ENCODE data around the gene CLK4.
A peak's percentile ranks its signal among the peaks of the same experiment; 100 is the strongest.
"Not testable (repeated sequence)": the region's sequence is repeated elsewhere in the genome, so short reads cannot be mapped to it uniquely, and the experiment has no call there.

CLK4 gene

DNA sequence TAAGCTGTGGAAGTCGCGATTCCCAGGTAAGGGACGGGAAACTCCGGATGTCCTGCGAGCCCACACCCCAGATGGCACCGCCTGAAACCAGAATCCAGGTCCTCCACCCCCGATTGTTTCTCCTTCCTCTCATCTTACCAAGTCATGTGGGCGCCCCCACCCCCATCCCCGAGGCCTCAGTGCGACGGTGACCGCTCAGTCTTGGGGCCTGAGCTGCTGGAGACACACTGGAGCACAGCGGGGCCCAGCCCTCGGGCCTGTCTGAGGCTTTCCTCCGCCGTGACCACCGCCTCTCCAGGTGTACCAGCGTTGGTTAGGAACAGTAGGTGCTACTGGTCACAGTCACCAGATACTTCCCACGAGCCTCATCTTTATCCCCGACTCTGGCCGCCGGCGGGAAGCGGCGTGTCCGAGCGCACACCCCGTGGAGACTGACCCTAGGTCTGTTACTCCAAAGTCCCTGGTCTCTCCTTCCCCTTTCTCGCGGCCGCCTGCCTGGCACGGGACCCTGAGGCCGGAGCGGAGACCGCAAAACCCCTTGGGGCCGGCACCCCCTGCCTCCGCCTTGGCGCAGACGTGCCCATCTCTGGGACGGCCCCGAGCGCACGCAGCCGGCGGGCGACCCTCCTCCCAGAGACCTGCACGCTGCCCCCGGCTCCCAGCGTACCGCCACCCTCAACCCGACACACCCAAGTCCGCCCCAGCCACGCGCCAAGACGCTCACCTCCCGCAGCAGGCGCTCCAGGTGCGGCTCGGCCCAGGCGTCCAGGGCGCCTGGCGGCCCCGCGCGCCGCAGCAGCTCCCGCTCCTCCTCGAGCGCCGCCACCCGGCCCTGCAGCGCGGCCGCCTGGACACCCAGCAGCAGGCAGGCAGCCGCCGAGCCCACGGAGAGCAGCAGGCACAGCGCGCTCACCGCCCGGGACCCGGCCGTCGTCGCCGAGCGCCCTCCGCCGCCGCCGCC, 37.4 kb downstream of the CLK4 start:
- no peak overlapping the region for H3K9ac ChIP-seq (ENCODE audit: low read length in 5 of 5)
- H3K36me3 ChIP-seq (ENCODE audit: control insufficient read depth in 5 of 5, insufficient read depth in 5 of 5, low read length in 5 of 5): no peaks in the 10 kb centered on the region
- peaks cover 0 to 5% (median 0%) of the 10 kb centered on the region in 5 donors for H3K9me3 ChIP-seq (ENCODE audit: control insufficient read depth in 5 of 5, low read length in 5 of 5)
- no peak overlapping the region for H3K27ac ChIP-seq (ENCODE audit: low read depth, low read length)
- peaks cover 8 to 29% (median 27%) of the 10 kb centered on the region in 5 donors for H3K27me3 ChIP-seq (ENCODE audit: control insufficient read depth in 5 of 5, insufficient read depth in 4 of 5, low read length in 5 of 5)
- H3K4me3 ChIP-seq (ENCODE audit: low read depth in 1 of 5, low read length in 5 of 5): peak overlapping the region in 3 of 5 donors; percentile 55 to 70 (median 67)
- H3K4me1 ChIP-seq (ENCODE audit: control insufficient read depth in 5 of 5, insufficient read depth in 5 of 5, low read length in 5 of 5): peaks cover 0 to 19% (median 18%) of the 10 kb centered on the region in 5 donors

DNA sequence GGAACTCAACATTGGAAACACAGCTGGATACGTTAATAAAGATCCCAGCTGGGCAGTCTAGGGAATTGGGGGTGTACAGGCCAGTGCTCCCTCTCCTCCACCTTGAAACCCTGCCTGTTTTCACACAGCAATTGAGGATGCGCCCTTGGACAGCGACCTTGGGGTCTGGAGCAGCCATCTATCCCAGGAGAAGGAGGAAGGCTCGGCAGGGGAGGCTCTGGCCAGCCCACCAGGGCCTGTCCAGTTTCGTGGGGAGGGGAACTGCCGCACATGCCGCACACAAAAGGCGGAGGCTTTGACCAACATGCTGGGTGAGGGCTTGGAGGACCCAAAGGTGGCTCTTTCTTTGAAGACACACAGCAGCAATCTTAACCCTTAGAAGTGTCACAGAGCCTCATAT, 38.1 kb downstream of the CLK4 start:
- Histone ChIP-seq H3K4me3 (ENCODE audit: low read depth in 1 of 5, low read length in 5 of 5) (no peak overlapping the region), H3K27ac (ENCODE audit: low read depth, low read length) (no peak overlapping the region), H3K36me3 (ENCODE audit: control insufficient read depth in 5 of 5, insufficient read depth in 5 of 5, low read length in 5 of 5) (no peaks in the 10 kb centered on the region), H3K27me3 (ENCODE audit: control insufficient read depth in 5 of 5, insufficient read depth in 4 of 5, low read length in 5 of 5) (peaks cover 8 to 29% (median 27%) of the 10 kb centered on the region in 5 donors), H3K9me3 (ENCODE audit: control insufficient read depth in 5 of 5, low read length in 5 of 5) (no peaks in the 10 kb centered on the region), H3K4me1 (ENCODE audit: control insufficient read depth in 5 of 5, insufficient read depth in 5 of 5, low read length in 5 of 5) (peaks cover 0 to 19% (median 18%) of the 10 kb centered on the region in 5 donors), H3K9ac (ENCODE audit: low read length in 5 of 5) (no peak overlapping the region)

DNA sequence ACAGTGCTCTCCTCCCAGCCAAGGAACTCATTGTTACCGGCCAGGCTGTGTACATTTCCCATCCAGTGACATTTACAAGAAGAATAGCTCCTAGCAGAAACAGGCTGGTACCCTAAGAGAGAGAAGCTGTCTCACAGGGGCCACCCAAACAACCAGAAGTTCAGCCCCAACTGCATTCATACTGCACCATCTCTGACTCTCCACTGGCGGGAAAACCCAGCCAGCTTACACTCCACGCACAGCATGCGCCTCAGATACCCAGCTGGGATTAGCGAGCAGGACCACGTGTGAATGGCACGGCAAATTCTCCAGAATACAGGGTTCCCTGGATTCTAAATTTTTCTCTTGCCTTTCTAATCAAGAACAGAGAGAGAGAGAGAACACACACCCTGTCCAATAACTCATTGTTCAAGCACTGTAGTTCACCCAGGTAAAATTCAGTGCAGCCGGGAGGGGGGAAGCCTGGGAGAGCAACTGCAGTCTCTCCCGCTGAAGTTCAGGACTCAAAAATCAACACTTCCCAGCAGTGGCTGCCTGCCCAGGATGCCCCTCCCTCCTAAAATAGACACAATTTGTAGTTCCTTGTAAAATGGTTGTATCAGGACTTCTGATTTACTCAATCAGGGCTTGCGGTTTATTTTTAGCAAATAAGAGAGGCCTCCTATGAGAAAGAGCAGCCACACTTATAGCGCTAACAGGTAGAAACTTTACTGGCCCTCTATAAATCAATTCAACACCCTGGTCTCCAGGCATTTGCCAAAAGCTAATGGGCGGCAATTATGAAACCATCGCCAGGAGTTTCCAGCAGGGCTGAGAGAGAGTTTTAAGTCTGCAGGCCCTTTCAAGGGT, 38.9 kb downstream of the CLK4 start:
- Histone ChIP-seq H3K36me3 (ENCODE audit: control insufficient read depth in 5 of 5, insufficient read depth in 5 of 5, low read length in 5 of 5) (no peaks in the 10 kb centered on the region), H3K27ac (ENCODE audit: low read depth, low read length) (no peak overlapping the region), H3K9ac (ENCODE audit: low read length in 5 of 5) (no peak overlapping the region), H3K4me1 (ENCODE audit: control insufficient read depth in 5 of 5, insufficient read depth in 5 of 5, low read length in 5 of 5) (peaks cover 0 to 19% (median 18%) of the 10 kb centered on the region in 5 donors), H3K9me3 (ENCODE audit: control insufficient read depth in 5 of 5, low read length in 5 of 5) (no peaks in the 10 kb centered on the region), H3K4me3 (ENCODE audit: low read depth in 1 of 5, low read length in 5 of 5) (no peak overlapping the region), H3K27me3 (ENCODE audit: control insufficient read depth in 5 of 5, insufficient read depth in 4 of 5, low read length in 5 of 5) (peaks cover 8 to 29% (median 27%) of the 10 kb centered on the region in 5 donors)

DNA sequence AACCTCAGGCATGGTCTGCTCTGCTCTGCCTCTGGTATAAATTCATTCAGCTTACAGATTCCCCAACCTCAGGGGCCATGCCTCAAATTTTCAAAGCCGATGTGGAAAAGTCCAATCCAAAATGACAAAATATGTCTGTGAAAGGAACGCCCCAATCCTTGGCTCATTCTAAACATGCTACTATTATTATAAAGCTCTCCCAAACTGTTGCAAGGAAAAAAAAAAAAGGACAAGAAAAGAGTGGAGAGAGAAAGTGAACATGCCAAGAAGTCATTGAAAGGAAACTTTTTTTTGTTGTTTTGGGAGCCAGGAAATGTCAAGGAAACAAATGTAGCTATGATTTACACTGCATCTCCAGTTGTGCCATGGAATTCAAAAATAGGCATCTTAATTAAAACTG, 40.5 kb downstream of the CLK4 start:
- Histone ChIP-seq H3K27me3 (ENCODE audit: control insufficient read depth in 5 of 5, insufficient read depth in 4 of 5, low read length in 5 of 5) (peaks cover 8 to 29% (median 27%) of the 10 kb centered on the region in 5 donors), H3K36me3 (ENCODE audit: control insufficient read depth in 5 of 5, insufficient read depth in 5 of 5, low read length in 5 of 5) (no peaks in the 10 kb centered on the region), H3K4me3 (ENCODE audit: low read depth in 1 of 5, low read length in 5 of 5) (no peak overlapping the region), H3K4me1 (ENCODE audit: control insufficient read depth in 5 of 5, insufficient read depth in 5 of 5, low read length in 5 of 5) (peaks cover 0 to 19% (median 18%) of the 10 kb centered on the region in 5 donors), H3K27ac (ENCODE audit: low read depth, low read length) (no peak overlapping the region), H3K9ac (ENCODE audit: low read length in 5 of 5) (no peak overlapping the region), H3K9me3 (ENCODE audit: control insufficient read depth in 5 of 5, low read length in 5 of 5) (no peaks in the 10 kb centered on the region)

DNA sequence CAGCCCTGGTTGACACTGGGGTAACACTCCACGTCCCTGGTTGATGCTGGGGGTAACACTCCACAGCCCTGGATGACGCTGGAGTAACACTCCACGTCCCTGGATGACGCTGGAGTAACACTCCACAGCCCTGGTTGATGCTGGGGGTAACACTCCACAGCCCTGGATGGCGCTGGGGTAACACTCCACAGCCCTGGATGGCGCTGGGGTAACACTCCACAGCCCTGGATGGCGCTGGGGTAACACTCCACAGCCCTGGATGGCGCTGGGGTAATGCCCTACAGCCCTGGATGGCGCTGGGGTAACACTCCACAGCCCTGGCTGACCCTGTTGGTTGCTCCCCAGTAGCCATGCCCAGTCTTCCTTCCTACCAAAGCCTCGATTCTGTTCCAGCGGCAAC, 41.4 kb downstream of the CLK4 start:
- not testable (repeated sequence) for H3K9me3 ChIP-seq (ENCODE audit: control insufficient read depth in 5 of 5, low read length in 5 of 5); H3K4me3 ChIP-seq (ENCODE audit: low read depth in 1 of 5, low read length in 5 of 5); H3K36me3 ChIP-seq (ENCODE audit: control insufficient read depth in 5 of 5, insufficient read depth in 5 of 5, low read length in 5 of 5); H3K27ac ChIP-seq (ENCODE audit: low read depth, low read length)
- Histone ChIP-seq H3K9ac (ENCODE audit: low read length in 5 of 5) (peak overlapping the region in 1 of 5 donors; percentile 36), H3K4me1 (ENCODE audit: control insufficient read depth in 5 of 5, insufficient read depth in 5 of 5, low read length in 5 of 5) (peaks cover 0 to 14% (median 11%) of the 10 kb centered on the region in 5 donors), H3K27me3 (ENCODE audit: control insufficient read depth in 5 of 5, insufficient read depth in 4 of 5, low read length in 5 of 5) (peaks cover 8 to 31% (median 27%) of the 10 kb centered on the region in 5 donors)

DNA sequence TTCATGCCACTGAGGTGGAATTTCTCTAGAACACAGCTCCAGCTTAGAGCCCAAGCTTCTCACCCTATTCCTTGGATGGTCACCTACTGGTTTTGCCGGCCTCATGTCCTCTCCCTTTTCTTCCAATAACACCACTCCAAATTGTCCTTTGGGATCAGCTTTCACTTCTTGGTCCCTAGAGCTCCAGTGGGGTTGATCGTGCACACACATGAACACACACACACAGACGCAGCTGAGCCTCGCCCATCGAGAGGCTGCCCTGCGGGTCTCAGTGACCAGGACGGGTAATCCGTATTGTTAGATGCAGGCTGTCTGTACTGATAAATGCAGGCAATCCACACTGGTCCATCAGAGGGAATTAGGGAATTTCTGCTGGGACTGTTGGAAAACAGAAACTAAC, 43.6 kb downstream of the CLK4 start:
- no peaks in the 10 kb centered on the region for H3K9me3 ChIP-seq (ENCODE audit: control insufficient read depth in 5 of 5, low read length in 5 of 5)
- H3K4me3 ChIP-seq (ENCODE audit: low read depth in 1 of 5, low read length in 5 of 5): no peak overlapping the region

DNA sequence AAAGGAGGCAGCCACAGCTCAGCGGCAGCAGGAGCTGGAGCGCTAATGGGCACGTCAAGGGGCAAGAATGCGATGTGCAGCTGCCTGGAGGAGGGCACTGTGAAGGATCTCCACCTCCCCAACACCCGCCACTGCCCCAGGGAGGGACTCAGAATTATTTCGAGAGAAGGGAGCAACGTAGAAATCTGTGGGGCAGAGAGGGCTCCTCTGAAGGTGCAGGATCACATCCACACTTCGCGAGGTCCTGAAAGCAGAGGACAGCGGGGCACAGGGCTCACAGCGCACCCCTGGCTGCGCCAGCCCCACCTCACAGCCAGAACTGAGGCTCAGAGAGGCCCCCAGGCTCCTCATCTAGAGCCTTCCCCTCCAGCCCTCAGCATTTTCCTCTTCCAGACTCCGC, 44.6 kb downstream of the CLK4 start:
- peaks cover 0 to 3% (median 0%) of the 10 kb centered on the region in 5 donors for H3K9me3 ChIP-seq (ENCODE audit: control insufficient read depth in 5 of 5, low read length in 5 of 5)
- no peak overlapping the region for H3K4me3 ChIP-seq (ENCODE audit: low read depth in 1 of 5, low read length in 5 of 5)
- H3K27ac ChIP-seq (ENCODE audit: low read depth, low read length): no peak overlapping the region
- no peaks in the 10 kb centered on the region for H3K4me1 ChIP-seq (ENCODE audit: control insufficient read depth in 5 of 5, insufficient read depth in 5 of 5, low read length in 5 of 5)
- H3K9ac ChIP-seq (ENCODE audit: low read length in 5 of 5): no peak overlapping the region
- H3K36me3 ChIP-seq (ENCODE audit: control insufficient read depth in 5 of 5, insufficient read depth in 5 of 5, low read length in 5 of 5): no peaks in the 10 kb centered on the region
- peaks cover 0 to 24% (median 16%) of the 10 kb centered on the region in 5 donors for H3K27me3 ChIP-seq (ENCODE audit: control insufficient read depth in 5 of 5, insufficient read depth in 4 of 5, low read length in 5 of 5)

More for the DNA sequence above, 43.6 kb downstream of the CLK4 start:
- Histone ChIP-seq H3K27ac (ENCODE audit: low read depth, low read length) (no peak overlapping the region), H3K27me3 (ENCODE audit: control insufficient read depth in 5 of 5, insufficient read depth in 4 of 5, low read length in 5 of 5) (peaks cover 0 to 26% (median 17%) of the 10 kb centered on the region in 5 donors), H3K36me3 (ENCODE audit: control insufficient read depth in 5 of 5, insufficient read depth in 5 of 5, low read length in 5 of 5) (no peaks in the 10 kb centered on the region), H3K4me1 (ENCODE audit: control insufficient read depth in 5 of 5, insufficient read depth in 5 of 5, low read length in 5 of 5) (no peaks in the 10 kb centered on the region), H3K9ac (ENCODE audit: low read length in 5 of 5) (no peak overlapping the region)

DNA sequence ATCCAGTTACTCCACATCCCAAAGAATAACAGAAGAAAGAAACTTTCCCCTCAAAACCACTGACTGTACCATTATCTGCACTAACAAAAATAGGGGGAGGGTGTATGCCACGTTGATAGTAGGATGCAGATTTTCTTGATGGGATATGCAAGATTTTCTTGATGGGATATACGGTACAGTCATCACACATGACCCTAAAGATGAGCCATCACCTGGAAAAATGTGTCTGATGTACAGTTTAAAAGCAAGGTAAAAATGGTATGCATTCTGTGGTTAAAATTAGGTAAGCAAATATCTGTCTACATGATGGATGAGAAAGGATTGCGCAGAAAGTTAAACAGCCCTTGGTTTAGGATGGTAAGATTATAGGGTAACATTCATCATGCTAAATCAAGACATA, 45.2 kb downstream of the CLK4 start:
- Histone ChIP-seq H3K36me3 (ENCODE audit: control insufficient read depth in 5 of 5, insufficient read depth in 5 of 5, low read length in 5 of 5) (no peaks in the 10 kb centered on the region), H3K27ac (ENCODE audit: low read depth, low read length) (no peak overlapping the region), H3K27me3 (ENCODE audit: control insufficient read depth in 5 of 5, insufficient read depth in 4 of 5, low read length in 5 of 5) (peaks cover 0 to 25% (median 19%) of the 10 kb centered on the region in 5 donors), H3K9ac (ENCODE audit: low read length in 5 of 5) (no peak overlapping the region), H3K4me1 (ENCODE audit: control insufficient read depth in 5 of 5, insufficient read depth in 5 of 5, low read length in 5 of 5) (no peaks in the 10 kb centered on the region), H3K9me3 (ENCODE audit: control insufficient read depth in 5 of 5, low read length in 5 of 5) (peaks cover 0 to 3% (median 0%) of the 10 kb centered on the region in 5 donors), H3K4me3 (ENCODE audit: low read depth in 1 of 5, low read length in 5 of 5) (no peak overlapping the region)

DNA sequence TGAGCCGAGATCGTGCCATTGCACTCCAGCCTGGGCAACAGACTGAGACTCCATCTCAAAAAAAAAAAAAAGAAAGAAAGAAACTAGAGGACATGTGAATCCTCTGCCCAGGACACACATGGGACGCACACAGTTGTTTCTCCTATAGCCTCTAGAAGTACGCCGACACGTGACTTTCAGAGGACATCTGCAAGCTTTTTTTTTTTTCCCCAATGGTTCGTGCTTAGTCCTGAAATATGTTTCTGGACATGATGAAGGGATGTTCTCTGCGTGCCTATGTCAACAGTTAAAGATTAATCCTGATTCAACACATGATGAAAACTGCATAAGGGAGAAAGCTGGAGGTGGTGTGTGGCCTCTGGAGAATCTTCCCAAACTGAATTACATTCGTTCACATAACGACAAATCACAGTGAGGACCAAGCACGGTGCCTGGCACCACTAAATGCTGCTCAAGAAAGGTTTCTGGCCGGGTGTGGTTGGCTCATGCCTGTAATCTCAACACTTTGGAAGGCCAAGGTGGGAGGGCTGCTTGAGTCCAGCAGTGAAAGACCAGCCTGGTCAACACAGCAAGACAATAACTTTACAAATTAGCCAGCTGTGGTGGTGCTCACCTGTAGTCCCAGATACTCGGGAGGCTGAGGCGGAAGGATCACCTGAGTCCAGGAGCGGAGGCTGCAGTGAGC, 46.4 kb downstream of the CLK4 start:
- Histone ChIP-seq H3K27me3 (ENCODE audit: control insufficient read depth in 5 of 5, insufficient read depth in 4 of 5, low read length in 5 of 5) (peaks cover 0 to 29% (median 22%) of the 10 kb centered on the region in 5 donors), H3K9ac (ENCODE audit: low read length in 5 of 5) (no peak overlapping the region), H3K27ac (ENCODE audit: low read depth, low read length) (no peak overlapping the region)

More for the DNA sequence above, 46.4 kb downstream of the CLK4 start:
- Histone ChIP-seq H3K4me1 (ENCODE audit: control insufficient read depth in 5 of 5, insufficient read depth in 5 of 5, low read length in 5 of 5) (no peaks in the 10 kb centered on the region), H3K36me3 (ENCODE audit: control insufficient read depth in 5 of 5, insufficient read depth in 5 of 5, low read length in 5 of 5) (no peaks in the 10 kb centered on the region), H3K4me3 (ENCODE audit: low read depth in 1 of 5, low read length in 5 of 5) (no peak overlapping the region), H3K9me3 (ENCODE audit: control insufficient read depth in 5 of 5, low read length in 5 of 5) (peaks cover 0 to 3% (median 0%) of the 10 kb centered on the region in 5 donors)

All from subcutaneous abdominal adipose tissue (tissue), 5 donors.